Heart left ventricle (tissue), 16 donors: ENCODE data around the gene PRDM10. TPM values are rescaled to one million over a fixed set of nuclear protein-coding genes. Genes with fewer than 3 reads are reported as not detected.

Experiments used
- ATAC-seq, 4 donors: fragments of 200-7000 bp; cut with Tn5 transposase; one replicate each; pipeline ENCODE4 v1.9.1; 2020 to 2022; ENCODE audit warnings: moderate library complexity in 4 of 4, mild to moderate bottlenecking in 3 of 4, moderate number of reproducible peaks in 1 of 4
- DNase-seq, 5 donors: peaks; one replicate each; pipeline ENCODE4 v3.0.0-alpha.2; 2020
- H3K27ac ChIP-seq, 12 donors: fragments of 200-600 bp; sonication (generic) in 4 of 12; one replicate each; pipeline versions ENCODE4 v1.5.0 to v1.8.0; 2016 to 2022; ENCODE audit warnings: mild to moderate bottlenecking in 2 of 12
- H3K27me3 ChIP-seq, 9 donors: fragments of 200-600 bp; sonication (generic) in 2 of 9; one replicate each; pipeline versions ENCODE4 v1.5.1 to v1.8.0; 2016 to 2022; ENCODE audit warnings: mild to moderate bottlenecking in 3 of 9
- H3K36me3 ChIP-seq, 9 donors: fragments of 200-600 bp; sonication (generic) in 2 of 9; one replicate each; pipeline versions ENCODE4 v1.5.0 to v1.8.0; 2018 to 2022; ENCODE audit warnings: mild to moderate bottlenecking in 2 of 9
- H3K4me1 ChIP-seq, 12 donors: fragments of 200-600 bp; sonication (generic) in 4 of 12; one replicate each; pipeline versions ENCODE4 v1.5.0 to v1.8.0; 2016 to 2022; ENCODE audit warnings: mild to moderate bottlenecking in 3 of 12
- H3K4me3 ChIP-seq, 12 donors: fragments of 200-600 bp; sonication (generic) in 4 of 12; one replicate each; pipeline versions ENCODE4 v1.5.0 to v1.8.0; 2017 to 2022; ENCODE audit warnings: mild to moderate bottlenecking in 9 of 12, moderate library complexity in 4 of 12
- H3K9me3 ChIP-seq, 12 donors: fragments of 200-600 bp; sonication (generic) in 4 of 12; one replicate each; pipeline versions ENCODE4 v1.5.0 to v1.8.0; 2016 to 2022; ENCODE audit warnings: mild to moderate bottlenecking in 1 of 12
- CTCF ChIP-seq, 12 donors: fragments of 200-600 bp; sonication (generic) in 4 of 12; IDR thresholded peaks; one replicate each; pipeline versions ENCODE4 v1.5.0 to v1.8.0; 2018 to 2022; ENCODE audit warnings: antibody characterized with exemption in 12 of 12, mild to moderate bottlenecking in 5 of 12
- POLR2A ChIP-seq, 2 donors: fragments of 450-650 bp; IDR thresholded peaks; one replicate each; pipeline ENCODE4 v1.6.1; 2017; ENCODE audit warnings: antibody characterized with exemption in 2 of 2, mild to moderate bottlenecking in 2 of 2, moderate library complexity in 2 of 2
- WGBS, 4 donors: extraction: QIAGEN DNeasy Blood & Tissue Kit in 2 of 4; methylation state at CpG; one replicate each; pipeline versions ENCODE4 v1.1.5 to v1.1.7; 2013 to 2018; 5-methylcytosine and 5-hydroxymethylcytosine counted together
- intact Hi-C, 10 donors: fragments of 100-400 bp; cut with DNase I; formaldehyde crosslinking; loops; one replicate each; pipeline versions ENCODE4 v1.11.1 to v1.14.2; 2022
- polyA plus RNA-seq, 2 donors: library from polyadenylated mRNA; stranded (reverse); fragments of 200-250 nt; gene quantifications; one replicate each; pipeline ENCODE4 v1.2.3, GENCODE V29; 2013
- total RNA-seq, 9 donors: library from RNA; depleted of rRNA in 2 of 9; stranded (reverse); fragments of >200 nt in 2 of 9; fragmentation: NEBNext Ultra II Directional in 3 of 9; extraction: Animal tissue kit (Norgen Biotek cat#: 25700) in 3 of 9; gene quantifications; one replicate each; pipeline versions ENCODE4 v1.1.0 to v1.2.4, GENCODE V29; 2016 to 2023
- donor health status: ischemic (EF 13 %, LVEDD 7.1; RV severe dilation, severe dysfunction).
- donor health status: healthy with polysubstance abuse.
- donor health status: DM: no; HTN: yes; CAD: no.
- donor health status: DM: no; HTN: no; CAD: no.
- donor health status: ischemic (EF 25% LVEDD 6.9; RV normal size, moderate dysfunction).
- donor health status: ischemic (EF 25% LVEDD 5.7; RV mildly dilated, moderate dysfunction).
- donor health status: healthy.
- donor health status: DM: yes; HTN: yes; CAD: no.
- donor health status: ischemic (EF 35%, LVEDD 5.7; RV mildly dilated, moderate dysfunction).
- donor health status: nonischemic (EF 11% LVEDD 7.7; RV severe dilation, severe dysfunction).
- donor health status: DM: yes; HTN: yes; CAD: no.
- donor health status: PGD.
- donor health status: ischemic (EF 29% LVEDD 5.4; RV normal size, mild dysfunction).
- donor health status: nonischemic (EF 23%, LVEDD 6.1; RV moderate dilation, normal function).

The PRDM10 gene
- total and polyA plus RNA-seq, 11 donors, result 1.6 to 6.8 (median 4.4) TPM

GRCh38 chr11:129853518-129854231 is 149.0 kb downstream of the PRDM10 start:
- intact Hi-C loops, result no loop called here

GRCh38 chr11:129852125-129852740 is 150.4 kb downstream of the PRDM10 start:
- TF ChIP-seq POLR2A (IDR thresholded peaks at IDR 0.05) (no peak), CTCF (IDR thresholded peaks at IDR 0.05) (no peak)
- Histone ChIP-seq H3K27ac (no peak overlapping the region), H3K36me3 (no peaks in the 10 kb centered on the region), H3K27me3 (no peaks in the 10 kb centered on the region), H3K4me1 (peaks cover 0 to 13% (median 8%) of the 10 kb centered on the region in 12 donors), H3K4me3 (no peak overlapping the region), H3K9me3 (no peaks in the 10 kb centered on the region)
- WGBS, 4 donors, result 86 to 88% (median 87%) methylated on average over 15 of the region's 15 CpGs
- intact Hi-C loops, result no loop called here
- ATAC-seq (no peak), DNase-seq (no peak)

More at GRCh38 chr11:129853518-129854231, 149.0 kb downstream of the PRDM10 start:
- Histone ChIP-seq H3K4me1 (peaks cover 0 to 13% (median 8%) of the 10 kb centered on the region in 12 donors), H3K4me3 (no peak overlapping the region), H3K36me3 (peaks cover 0 to 3% (median 0%) of the 10 kb centered on the region in 9 donors), H3K27me3 (no peaks in the 10 kb centered on the region), H3K9me3 (no peaks in the 10 kb centered on the region), H3K27ac (peak overlapping the region in 1 of 12 donors; percentile 38)
- no peak for DNase-seq
- ATAC-seq, result peak in 2 of 4 donors; percentile 34 to 56
- WGBS, 4 donors, result 17 to 31% (median 22%) methylated on average over 9 to 10 of the region's 10 CpGs
- TF ChIP-seq POLR2A (IDR thresholded peaks at IDR 0.05) (no peak), CTCF (IDR thresholded peaks at IDR 0.05) (no peak)

Other genes with a start within 250 kb of the PRDM10 start
- not detected for gene TMEM45B, start 187.0 kb downstream of the PRDM10 start, total RNA-seq
- under 1 TPM in 1 of 2 donors, not detected in 1; 0.04 TPM for gene TMEM45B, start 187.0 kb downstream of the PRDM10 start, polyA plus RNA-seq
- gene NFRKB, start 107.3 kb downstream of the PRDM10 start, total RNA-seq, result 10 to 100 TPM in 8 of 9 donors, 1 to 10 TPM in 1; 6.7 to 23.1 (median 14.1) TPM
- gene NFRKB, start 107.3 kb downstream of the PRDM10 start, polyA plus RNA-seq, result 10 to 100 TPM in 1 of 2 donors, 1 to 10 TPM in 1; 5.0 to 10.4 TPM
- 100 to 1,000 TPM; 215 to 423 (median 334) TPM for gene APLP2, start 67.1 kb upstream of the PRDM10 start, total RNA-seq
- gene APLP2, start 67.1 kb upstream of the PRDM10 start, polyA plus RNA-seq, result 100 to 1,000 TPM; 121 to 222 TPM
- gene ST14, start 156.9 kb upstream of the PRDM10 start, total RNA-seq, result 10 to 100 TPM in 1 of 9 donors, 1 to 10 TPM in 4, under 1 TPM in 4; 0.37 to 13.0 (median 1.3) TPM
- 1 to 10 TPM in 1 of 2 donors, under 1 TPM in 1; 0.61 to 1.4 TPM for gene ST14, start 156.9 kb upstream of the PRDM10 start, polyA plus RNA-seq